B cell (primary cell): ENCODE data around the gene SEPTIN3.

Experiments used
- CTCF ChIP-seq: fragments of 200-600 bp; IDR thresholded peaks from one replicate; pipeline ENCODE4 v1.8.0; 2022; ENCODE audit warnings: antibody characterized with exemption, mild to moderate bottlenecking
- EZH2 ChIP-seq: IDR thresholded peaks from 2 replicates; pipeline ENCODE4 v1.6.1; 2012; ENCODE audit warnings: borderline replicate concordance, low read depth, mild to moderate bottlenecking, moderate library complexity, low read length; ENCODE audit not compliant: insufficient read depth, poor library complexity, severe bottlenecking

GRCh38 chr22:41991111-41991510 lies 21.9 kb downstream of the SEPTIN3 start:
- TF ChIP-seq CTCF (no peak), EZH2 (no peak)
